Measurements from ENCODE around the gene CLTB. TPM values are rescaled to one million over a fixed set of nuclear protein-coding genes. Genes with fewer than 3 reads are reported as not detected.
A peak's percentile ranks its signal among the peaks of the same experiment; 100 is the strongest.

The CLTB gene
- total and polyA plus RNA-seq, 2 of the 8 experiments (the other 6 are each of a cell fraction or from before 2014, with no cell fraction given): 25.9 to 34.9 TPM

DNA sequence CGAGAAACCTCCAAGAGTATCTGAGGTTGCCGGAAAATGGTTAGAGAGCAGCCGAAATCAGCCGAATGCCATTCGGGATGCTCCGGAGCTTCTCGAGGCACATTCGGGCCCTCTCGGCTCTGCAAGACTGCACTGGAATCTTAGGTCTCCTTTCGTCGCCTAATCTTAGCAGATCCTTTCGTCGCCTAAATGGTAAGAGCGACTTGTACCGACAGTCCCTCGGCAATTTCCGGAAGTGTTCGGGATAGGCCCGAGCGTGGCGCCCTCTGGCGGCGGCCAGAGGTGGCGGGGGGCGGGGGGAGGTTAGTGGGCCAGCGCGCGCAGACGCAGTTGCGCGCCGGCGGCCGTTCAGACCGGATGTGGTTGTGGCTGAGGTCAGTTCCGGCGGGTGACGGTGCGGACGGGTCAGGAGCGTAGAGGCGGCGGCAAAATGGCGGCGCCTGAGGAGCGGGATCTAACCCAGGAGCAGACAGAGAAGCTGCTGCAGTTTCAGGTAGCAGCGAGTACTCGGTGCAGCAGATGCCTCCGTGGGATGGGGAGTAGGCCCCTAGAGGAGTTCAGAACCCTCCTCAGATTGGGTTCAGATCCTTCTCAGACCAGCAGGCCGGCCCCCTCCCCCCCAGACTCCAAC, 31.8 kb upstream of the CLTB start, which contains the start of gene FAF2 (continued):
- TF ChIP-seq, protein P1, sequence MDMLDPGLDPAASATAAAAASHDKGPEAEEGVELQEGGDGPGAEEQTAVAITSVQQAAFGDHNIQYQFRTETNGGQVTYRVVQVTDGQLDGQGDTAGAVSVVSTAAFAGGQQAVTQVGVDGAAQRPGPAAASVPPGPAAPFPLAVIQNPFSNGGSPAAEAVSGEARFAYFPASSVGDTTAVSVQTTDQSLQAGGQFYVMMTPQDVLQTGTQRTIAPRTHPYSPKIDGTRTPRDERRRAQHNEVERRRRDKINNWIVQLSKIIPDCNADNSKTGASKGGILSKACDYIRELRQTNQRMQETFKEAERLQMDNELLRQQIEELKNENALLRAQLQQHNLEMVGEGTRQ (IDR thresholded peaks at IDR 0.05; ENCODE audit: low read length): no peak
- TF ChIP-seq CHD1 (IDR thresholded peaks at IDR 0.05; ENCODE audit: low read depth, low read length): 0 out of 2 replicates have a peak, but pooled peaks have one; percentile 29
- TF ChIP-seq PHF8 (conservative IDR thresholded peaks at IDR 0.05; ENCODE audit: low read depth, low read length): peak; percentile 95
- no peak for TF ChIP-seq JUN (IDR thresholded peaks at IDR 0.05; ENCODE audit: low read depth, low read length)
- no peak for TF ChIP-seq SIRT6 (IDR thresholded peaks at IDR 0.05; ENCODE audit: low read length)
- no peak for TF ChIP-seq KDM1A (IDR thresholded peaks at IDR 0.05; ENCODE audit: borderline replicate concordance, low read length)
- no peak for TF ChIP-seq SRF (IDR thresholded peaks at IDR 0.05; ENCODE audit: low read depth, low read length)
- no peak for TF ChIP-seq CHD2 (IDR thresholded peaks at IDR 0.05; ENCODE audit: low read length)
- no peak for TF ChIP-seq EZH2 (IDR thresholded peaks at IDR 0.05; ENCODE audit: low read depth, low read length, severe bottlenecking)
- TF ChIP-seq TEAD4 (IDR thresholded peaks at IDR 0.05; ENCODE audit: low read depth, low read length): no peak
- TF ChIP-seq CTBP2 (IDR thresholded peaks at IDR 0.05; ENCODE audit: borderline replicate concordance, insufficient read depth, insufficient read length, low read length): no peak

All from H1 (cell line).